Uterus (tissue), 2 donors: ENCODE data around the gene PRR30.

Source experiments
- CTCF ChIP-seq, 4 experiments: fragments of 200-600 bp in 2 of 4; fragments of 450-650 bp in 2 of 4; sonication (generic) in 2 of 4; IDR thresholded peaks; one replicate each; pipeline ENCODE4 v1.5.1; 2016 to 2019; ENCODE audit warnings: antibody characterized with exemption in 4 of 4, mild to moderate bottlenecking in 2 of 4, moderate library complexity in 1 of 4
- POLR2A ChIP-seq, 2 donors: fragments of 450-650 bp; IDR thresholded peaks; one replicate each; pipeline ENCODE4 v1.6.1; 2016; ENCODE audit warnings: antibody characterized with exemption in 2 of 2, mild to moderate bottlenecking in 1 of 2, moderate library complexity in 1 of 2

GRCh38 chr2:27130396-27130795 is 8.8 kb downstream of the PRR30 start:
- TF ChIP-seq POLR2A (IDR thresholded peaks at IDR 0.05) = no peak
- TF ChIP-seq CTCF (IDR thresholded peaks at IDR 0.05) = no peak
